ENCODE measurements around the gene MUC6. TPM values are rescaled to one million over a fixed set of nuclear protein-coding genes. Genes with fewer than 3 reads are reported as not detected.

MUC6 gene
- total RNA-seq, 1 experiment from 2014 or later, result 0.07 TPM

DNA sequence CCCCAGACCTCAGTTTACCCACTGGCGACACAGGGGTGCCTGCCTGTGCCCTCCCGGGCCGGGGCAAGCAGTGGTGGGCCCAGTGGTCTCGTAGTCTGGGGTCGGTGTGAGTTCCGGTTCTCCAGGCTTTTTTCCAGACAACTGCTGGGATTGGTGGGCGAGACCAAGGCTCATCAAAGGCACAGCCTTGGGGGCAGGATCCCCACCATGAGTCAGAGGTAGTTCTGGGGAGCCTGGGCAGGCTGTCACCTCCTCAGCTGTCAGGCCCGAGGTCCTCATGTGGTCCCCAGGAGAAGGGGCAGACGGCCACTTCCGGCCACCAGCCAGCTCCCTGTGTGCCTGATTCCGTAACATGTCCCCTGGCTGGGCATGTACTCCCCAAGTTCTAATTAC, 37.3 kb upstream of the MUC6 start:
- Histone ChIP-seq H3K27me3 (ENCODE audit: insufficient read depth, low read depth) (no peaks in the 10 kb centered on the region), H4K20me1 (ENCODE audit: insufficient read depth) (no peaks in the 10 kb centered on the region), H3K4me3 (no peak overlapping the region), H2AFZ (no peak overlapping the region), H3K9me2 (ENCODE audit: insufficient read depth) (no peaks in the 10 kb centered on the region), H3F3A (ENCODE audit: insufficient read depth, low read depth) (no peaks in the 10 kb centered on the region), H3K4me2 (0 out of 2 replicates have a peak overlapping the region, but pooled peaks have one; percentile 26), H3K4me1 (replicated peaks; ENCODE audit: insufficient read depth) (peaks cover 22% of the 10 kb centered on the region), H3K36me3 (ENCODE audit: low read depth) (no peaks in the 10 kb centered on the region), H3K9me3 (ENCODE audit: insufficient read depth, low read depth) (no peaks in the 10 kb centered on the region), H3K27ac (no peak overlapping the region), H3K79me2 (ENCODE audit: low read depth) (no peaks in the 10 kb centered on the region)
- TF ChIP-seq, protein P1, sequence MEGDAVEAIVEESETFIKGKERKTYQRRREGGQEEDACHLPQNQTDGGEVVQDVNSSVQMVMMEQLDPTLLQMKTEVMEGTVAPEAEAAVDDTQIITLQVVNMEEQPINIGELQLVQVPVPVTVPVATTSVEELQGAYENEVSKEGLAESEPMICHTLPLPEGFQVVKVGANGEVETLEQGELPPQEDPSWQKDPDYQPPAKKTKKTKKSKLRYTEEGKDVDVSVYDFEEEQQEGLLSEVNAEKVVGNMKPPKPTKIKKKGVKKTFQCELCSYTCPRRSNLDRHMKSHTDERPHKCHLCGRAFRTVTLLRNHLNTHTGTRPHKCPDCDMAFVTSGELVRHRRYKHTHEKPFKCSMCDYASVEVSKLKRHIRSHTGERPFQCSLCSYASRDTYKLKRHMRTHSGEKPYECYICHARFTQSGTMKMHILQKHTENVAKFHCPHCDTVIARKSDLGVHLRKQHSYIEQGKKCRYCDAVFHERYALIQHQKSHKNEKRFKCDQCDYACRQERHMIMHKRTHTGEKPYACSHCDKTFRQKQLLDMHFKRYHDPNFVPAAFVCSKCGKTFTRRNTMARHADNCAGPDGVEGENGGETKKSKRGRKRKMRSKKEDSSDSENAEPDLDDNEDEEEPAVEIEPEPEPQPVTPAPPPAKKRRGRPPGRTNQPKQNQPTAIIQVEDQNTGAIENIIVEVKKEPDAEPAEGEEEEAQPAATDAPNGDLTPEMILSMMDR (conservative IDR thresholded peaks at IDR 0.05), result no peak
- TF ChIP-seq EZH2 (IDR thresholded peaks at IDR 0.05; ENCODE audit: low read depth), result no peak
- intact Hi-C loops (cut with micrococcal nuclease; ENCODE audit: unreplicated experiment), result no loop called here
- CTCF ChIA-PET, result interaction anchor here (0.6 kb wide), 1 partner anchor 1085 kb away, joined by 3 read pairs; no protein-coding TSS in a partner anchor
- DNase-seq, result no peak
- POLR2A ChIA-PET (ENCODE audit: unreplicated experiment), result no interaction called here
- BruUV-seq (replicated peaks), result no TSS peak

DNA sequence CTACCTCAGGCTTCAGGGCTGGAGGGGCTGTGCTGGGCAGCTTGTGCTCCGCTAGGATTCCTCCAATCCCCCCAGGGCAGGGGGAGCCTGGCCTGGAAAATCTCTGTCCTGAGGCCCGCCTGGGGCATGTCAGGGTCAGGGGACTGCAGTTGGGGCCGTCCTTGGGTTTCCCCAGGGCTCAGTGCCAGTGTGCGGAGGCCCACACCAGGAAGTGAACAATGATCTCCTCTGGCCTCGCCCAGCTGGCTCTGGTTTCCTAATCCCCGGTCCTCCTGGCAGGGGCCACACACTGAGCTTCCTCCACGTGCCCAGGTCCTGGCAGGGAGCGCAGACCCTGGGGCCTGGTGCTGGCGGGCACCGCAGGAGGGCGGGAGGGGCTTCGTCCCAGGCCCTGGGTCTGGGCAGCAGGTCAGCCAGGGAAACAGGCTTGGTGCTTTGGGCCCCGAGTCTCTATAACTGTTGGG, 36.8 kb upstream of the MUC6 start:
- Histone ChIP-seq H3K4me1 (replicated peaks; ENCODE audit: insufficient read depth) (peaks cover 22% of the 10 kb centered on the region), H3K79me2 (ENCODE audit: low read depth) (no peaks in the 10 kb centered on the region), H3K27ac (no peak overlapping the region), H2AFZ (peak overlapping the region; percentile 52; the same call in 1 of the 2 replicates), H4K20me1 (ENCODE audit: insufficient read depth) (no peaks in the 10 kb centered on the region), H3K9me2 (ENCODE audit: insufficient read depth) (no peaks in the 10 kb centered on the region), H3K4me3 (no peak overlapping the region), H3K36me3 (ENCODE audit: low read depth) (no peaks in the 10 kb centered on the region), H3K4me2 (peak overlapping the region; percentile 40), H3K27me3 (ENCODE audit: insufficient read depth, low read depth) (no peaks in the 10 kb centered on the region), H3F3A (ENCODE audit: insufficient read depth, low read depth) (no peaks in the 10 kb centered on the region), H3K9me3 (ENCODE audit: insufficient read depth, low read depth) (no peaks in the 10 kb centered on the region)
- BruUV-seq (replicated peaks), result no TSS peak
- TF ChIP-seq, protein P1 (conservative IDR thresholded peaks at IDR 0.05), result no peak
- TF ChIP-seq EZH2 (IDR thresholded peaks at IDR 0.05; ENCODE audit: low read depth), result no peak
- POLR2A ChIA-PET (ENCODE audit: unreplicated experiment), result interaction anchor here (0.5 kb wide), 1 partner anchor 522 kb away, joined by 3 read pairs; no protein-coding TSS in a partner anchor
- DNase-seq, result peak; percentile 65 to 68
- intact Hi-C loops (cut with micrococcal nuclease; ENCODE audit: unreplicated experiment), result no loop called here
- CTCF ChIA-PET, result interaction anchor here (0.5 to 0.6 kb wide), 2 partner anchors 148 to 1120 kb away, joined by 3 to 4 read pairs; no protein-coding TSS in a partner anchor

DNA sequence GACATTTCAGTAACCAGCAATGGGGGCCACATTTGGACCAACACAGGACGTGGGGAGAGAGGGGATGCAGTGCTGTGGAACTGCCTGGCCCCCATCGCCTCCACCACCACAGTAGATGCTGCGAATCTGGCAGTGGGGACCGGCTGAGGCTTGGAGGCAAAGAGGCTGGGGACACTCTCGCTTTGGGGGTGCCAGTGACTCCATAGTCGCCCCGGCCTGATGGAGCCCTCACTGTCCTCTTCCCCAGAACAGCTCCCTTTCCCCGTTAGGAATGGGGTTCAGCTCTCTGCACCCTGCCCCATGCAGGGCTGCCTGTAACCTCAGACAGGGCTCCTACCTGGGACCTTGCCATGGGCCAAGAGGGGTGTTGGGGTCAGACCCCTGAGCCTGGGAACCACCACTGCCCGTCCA, 36.3 kb upstream of the MUC6 start:
- Histone ChIP-seq H3K9me3 (ENCODE audit: insufficient read depth, low read depth) (no peaks in the 10 kb centered on the region), H3K36me3 (ENCODE audit: low read depth) (no peaks in the 10 kb centered on the region), H3K9me2 (ENCODE audit: insufficient read depth) (no peaks in the 10 kb centered on the region), H3K4me1 (replicated peaks; ENCODE audit: insufficient read depth) (peaks cover 22% of the 10 kb centered on the region), H2AFZ (no peak overlapping the region; the same call in 1 of the 2 replicates), H3K27ac (no peak overlapping the region), H3K4me3 (no peak overlapping the region), H3K79me2 (ENCODE audit: low read depth) (no peaks in the 10 kb centered on the region), H3F3A (ENCODE audit: insufficient read depth, low read depth) (no peaks in the 10 kb centered on the region), H3K27me3 (ENCODE audit: insufficient read depth, low read depth) (no peaks in the 10 kb centered on the region), H3K4me2 (peak overlapping the region; percentile 40), H4K20me1 (ENCODE audit: insufficient read depth) (no peaks in the 10 kb centered on the region)
- TF ChIP-seq, protein P1 (conservative IDR thresholded peaks at IDR 0.05), result no peak
- no peak for TF ChIP-seq EZH2 (IDR thresholded peaks at IDR 0.05; ENCODE audit: low read depth)
- BruUV-seq (replicated peaks), result no TSS peak
- ChIA-PET CTCF (interaction anchor here (0.5 to 0.6 kb wide), 2 partner anchors 148 to 1121 kb away, joined by 3 to 4 read pairs; no protein-coding TSS in a partner anchor), POLR2A (ENCODE audit: unreplicated experiment) (interaction anchor here (0.5 to 0.6 kb wide), 2 partner anchors 32 to 523 kb away, joined by 3 read pairs; no protein-coding TSS in a partner anchor)
- intact Hi-C loops (cut with micrococcal nuclease; ENCODE audit: unreplicated experiment), result no loop called here
- no peak for DNase-seq
